Activated T-helper 1 cell treated with anti-CD3 and anti-CD28 coated beads, Interleukin-12 subunit alpha, Interleukin-12 subunit beta, Interleukin-2, Interleukin-4 antibody, amounts not matched to agents 30 ng/mL and 10 ng/mL and 1 ng/mL, durations not matched to agents 14 hours and 24 hours and 36 hours (primary cell): ENCODE results near the gene ATG101. TPM values are rescaled to one million over a fixed set of nuclear protein-coding genes. Genes with fewer than 3 reads are reported as not detected.

Experiments
- DNase-seq: peaks from one replicate; pipeline ENCODE4 v3.0.0; 2021; ENCODE audit warnings: low spot score
- H3K27ac Mint-ChIP-seq: one replicate; pipeline ENCODE4 v1.8.0; 2021; ENCODE audit warnings: mild to moderate bottlenecking, mixed read lengths
- H3K27me3 Mint-ChIP-seq: one replicate; pipeline ENCODE4 v1.8.0; 2022; ENCODE audit warnings: mild to moderate bottlenecking, moderate library complexity, mixed read lengths; ENCODE audit not compliant: insufficient read depth
- H3K36me3 Mint-ChIP-seq: one replicate; pipeline ENCODE4 v1.8.0; 2021; ENCODE audit warnings: low read depth, mixed read lengths
- H3K4me1 Mint-ChIP-seq: one replicate; pipeline ENCODE4 v1.8.0; 2021; ENCODE audit warnings: low read depth, mixed read lengths
- H3K4me3 Mint-ChIP-seq: one replicate; pipeline ENCODE4 v1.8.0; 2021; ENCODE audit warnings: mild to moderate bottlenecking, moderate library complexity, mixed read lengths
- H3K9me3 Mint-ChIP-seq: one replicate; pipeline ENCODE4 v1.8.0; 2021; ENCODE audit warnings: mixed read lengths
- intact Hi-C: fragments of 100-400 bp; cut with micrococcal nuclease; formaldehyde crosslinking; loops from one replicate; pipeline ENCODE4 v1.15.1; 2024
- total RNA-seq: library from RNA; stranded (reverse); gene quantifications from 2 replicates; pipeline ENCODE4 v1.2.3, GENCODE V29; 2022

The ATG101 gene
- total RNA-seq, 1 donor from 2014 or later: 56.2 TPM

DNA sequence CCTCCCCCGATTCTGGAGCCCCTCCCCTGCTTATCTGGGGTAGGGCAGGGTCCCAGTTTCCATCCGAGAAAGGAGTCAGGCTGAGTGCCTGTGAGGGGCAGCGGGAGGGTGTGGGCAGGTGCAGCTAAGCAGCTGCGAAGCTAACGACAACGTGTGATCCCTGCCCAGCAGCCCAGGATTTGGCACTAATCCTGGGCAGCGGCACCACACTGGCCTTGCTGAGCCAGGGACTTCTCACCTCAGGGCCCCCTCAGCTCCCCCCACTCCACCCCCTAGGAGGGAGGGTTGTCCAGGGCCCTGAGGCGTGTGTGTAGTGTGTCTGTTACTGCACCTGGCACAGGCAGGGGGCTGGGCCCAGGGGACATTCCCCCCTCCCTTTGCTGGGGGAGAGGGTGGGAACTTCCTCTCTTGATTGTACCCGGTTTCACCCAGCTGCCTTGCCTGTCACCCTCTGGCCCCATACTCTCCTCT is 11.5 kb downstream of the ATG101 start:
- Mint-ChIP-seq H3K36me3 (peaks cover 10% of the 10 kb centered on the region), H3K9me3 (no peaks in the 10 kb centered on the region), H3K27me3 (peaks cover 2% of the 10 kb centered on the region), H3K4me1 (no peaks in the 10 kb centered on the region), H3K27ac (no peak overlapping the region), H3K4me3 (no peak overlapping the region)
- intact Hi-C loops: loop anchor here (5.0 kb wide), 1 partner anchor 36 kb away; no protein-coding TSS in a partner anchor
- DNase-seq: no peak

DNA sequence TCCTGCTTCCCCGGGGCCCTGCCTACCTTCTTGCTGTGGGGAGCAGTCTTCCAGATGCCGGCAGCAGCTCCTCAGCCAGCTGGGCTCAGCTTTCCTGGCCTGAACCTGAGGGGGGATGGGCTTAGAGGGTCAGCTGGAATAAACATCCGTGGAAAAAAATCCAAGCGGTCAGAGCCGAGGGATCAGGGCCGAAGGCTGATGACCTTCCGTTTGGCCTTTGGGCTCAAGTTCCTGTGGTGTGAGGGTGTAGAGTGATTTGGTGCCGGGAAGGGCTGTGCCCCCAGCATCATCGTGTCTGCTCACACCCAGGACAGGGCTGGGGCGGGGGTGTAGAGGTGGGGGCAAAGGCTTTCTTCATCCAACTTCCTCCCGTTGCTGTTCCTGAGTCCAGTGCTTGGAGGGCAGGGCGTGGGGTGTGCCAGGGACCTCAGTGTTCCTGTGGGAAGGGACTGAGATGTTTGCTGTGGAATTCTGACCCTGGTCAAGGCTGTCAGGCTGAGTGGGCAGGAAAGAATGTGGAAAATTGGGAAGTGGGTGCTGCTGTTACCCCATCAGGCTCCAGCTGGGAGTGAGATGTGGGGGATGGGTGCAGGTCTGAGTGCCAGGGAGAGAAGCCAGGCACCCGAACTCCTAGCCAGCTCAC is 12.4 kb downstream of the ATG101 start:
- H3K27ac Mint-ChIP-seq: no peak overlapping the region
- intact Hi-C loops: loop anchor here (5.0 kb wide), 1 partner anchor 35 kb away; no protein-coding TSS in a partner anchor
- H3K4me3 Mint-ChIP-seq: no peak overlapping the region
- H3K4me1 Mint-ChIP-seq: no peaks in the 10 kb centered on the region
- no peaks in the 10 kb centered on the region for H3K9me3 Mint-ChIP-seq
- H3K36me3 Mint-ChIP-seq: peaks cover 7% of the 10 kb centered on the region
- DNase-seq: no peak
- H3K27me3 Mint-ChIP-seq: peaks cover 8% of the 10 kb centered on the region

DNA sequence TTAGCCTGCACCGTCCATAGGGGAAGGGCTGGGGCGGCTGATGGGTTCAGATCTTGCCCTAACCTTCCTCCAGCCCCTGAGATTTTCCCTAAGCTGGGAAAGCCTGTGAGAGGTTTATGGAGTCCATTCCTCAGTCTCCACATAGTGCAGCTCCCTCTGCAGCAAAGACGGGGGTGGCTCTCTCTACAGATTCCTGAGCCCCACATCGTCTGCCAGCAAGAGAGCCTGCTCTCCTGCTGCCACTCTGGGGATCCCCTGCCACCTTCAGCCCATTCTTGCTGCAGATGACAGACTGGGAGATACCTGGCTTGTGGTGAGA is 12.8 kb downstream of the ATG101 start:
- no peak overlapping the region for H3K4me3 Mint-ChIP-seq
- no peaks in the 10 kb centered on the region for H3K9me3 Mint-ChIP-seq
- H3K36me3 Mint-ChIP-seq: peaks cover 6% of the 10 kb centered on the region
- DNase-seq: no peak
- H3K4me1 Mint-ChIP-seq: no peaks in the 10 kb centered on the region
- no peak overlapping the region for H3K27ac Mint-ChIP-seq
- H3K27me3 Mint-ChIP-seq: peaks cover 11% of the 10 kb centered on the region
- intact Hi-C loops: loop anchor here (5.0 kb wide), 1 partner anchor 35 kb away; no protein-coding TSS in a partner anchor

DNA sequence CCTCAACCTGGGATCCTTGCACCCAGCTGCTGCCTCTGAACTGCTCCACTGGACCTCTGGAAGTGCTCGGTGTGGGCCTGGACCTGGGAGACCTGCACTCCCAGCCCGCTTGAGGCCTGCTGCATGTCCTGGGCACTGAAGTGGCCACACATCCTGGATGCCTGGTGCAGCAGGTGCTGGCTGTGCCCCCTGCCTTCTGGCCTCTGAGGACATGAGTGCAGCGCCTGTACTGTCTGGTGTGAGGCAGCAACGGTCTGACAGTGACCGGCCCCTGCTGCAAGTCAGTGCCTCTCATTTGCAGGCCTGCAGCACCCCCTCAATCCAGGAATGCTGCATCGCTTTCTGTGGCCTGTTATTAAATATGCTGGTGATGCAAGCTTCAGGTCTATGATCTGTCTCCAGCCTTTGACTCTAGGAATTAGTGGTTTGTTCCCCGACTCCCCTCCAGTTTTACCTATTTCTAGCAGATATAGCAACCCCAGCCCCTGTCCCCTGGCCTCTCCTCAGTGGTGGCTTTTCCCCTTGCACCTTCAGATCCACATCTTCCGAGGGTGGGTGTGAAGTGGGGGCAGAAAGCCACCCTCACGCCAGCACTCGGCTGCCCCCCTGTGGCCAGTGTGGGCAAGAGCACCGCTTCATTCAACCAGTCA is 13.3 kb downstream of the ATG101 start:
- Mint-ChIP-seq H3K27me3 (peaks cover 16% of the 10 kb centered on the region), H3K4me3 (no peak overlapping the region), H3K9me3 (no peaks in the 10 kb centered on the region), H3K36me3 (peaks cover 2% of the 10 kb centered on the region), H3K4me1 (no peaks in the 10 kb centered on the region), H3K27ac (no peak overlapping the region)
- DNase-seq: peak; percentile 35
- intact Hi-C loops: loop anchor here (1.0 to 5.0 kb wide), 5 partner anchors 13 to 90 kb away; partner anchors contain the start of gene NR4A1

DNA sequence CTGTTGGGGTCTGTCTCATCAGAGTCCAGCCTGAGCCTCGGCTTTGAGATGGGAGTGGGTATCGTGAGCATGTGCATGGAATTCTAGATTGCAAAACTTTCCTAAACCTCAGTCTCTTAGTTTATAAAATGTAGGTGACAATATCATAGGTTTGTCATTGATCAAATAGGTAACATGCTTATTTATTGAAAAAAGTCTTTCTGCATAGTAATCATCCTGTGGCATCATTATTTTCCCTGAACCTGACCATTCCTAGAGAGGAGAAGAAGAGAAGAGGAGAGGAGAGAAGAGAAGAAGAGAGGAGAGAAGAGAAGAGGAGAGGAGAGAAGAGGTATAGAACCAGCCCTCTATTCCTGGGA is 13.8 kb downstream of the ATG101 start:
- Mint-ChIP-seq H3K4me3 (no peak overlapping the region), H3K27ac (no peak overlapping the region), H3K9me3 (no peaks in the 10 kb centered on the region), H3K36me3 (no peaks in the 10 kb centered on the region), H3K4me1 (no peaks in the 10 kb centered on the region), H3K27me3 (peaks cover 19% of the 10 kb centered on the region)
- DNase-seq: no peak
- intact Hi-C loops: loop anchor here (1.0 to 5.0 kb wide), 5 partner anchors 13 to 90 kb away; partner anchors contain the start of gene NR4A1

DNA sequence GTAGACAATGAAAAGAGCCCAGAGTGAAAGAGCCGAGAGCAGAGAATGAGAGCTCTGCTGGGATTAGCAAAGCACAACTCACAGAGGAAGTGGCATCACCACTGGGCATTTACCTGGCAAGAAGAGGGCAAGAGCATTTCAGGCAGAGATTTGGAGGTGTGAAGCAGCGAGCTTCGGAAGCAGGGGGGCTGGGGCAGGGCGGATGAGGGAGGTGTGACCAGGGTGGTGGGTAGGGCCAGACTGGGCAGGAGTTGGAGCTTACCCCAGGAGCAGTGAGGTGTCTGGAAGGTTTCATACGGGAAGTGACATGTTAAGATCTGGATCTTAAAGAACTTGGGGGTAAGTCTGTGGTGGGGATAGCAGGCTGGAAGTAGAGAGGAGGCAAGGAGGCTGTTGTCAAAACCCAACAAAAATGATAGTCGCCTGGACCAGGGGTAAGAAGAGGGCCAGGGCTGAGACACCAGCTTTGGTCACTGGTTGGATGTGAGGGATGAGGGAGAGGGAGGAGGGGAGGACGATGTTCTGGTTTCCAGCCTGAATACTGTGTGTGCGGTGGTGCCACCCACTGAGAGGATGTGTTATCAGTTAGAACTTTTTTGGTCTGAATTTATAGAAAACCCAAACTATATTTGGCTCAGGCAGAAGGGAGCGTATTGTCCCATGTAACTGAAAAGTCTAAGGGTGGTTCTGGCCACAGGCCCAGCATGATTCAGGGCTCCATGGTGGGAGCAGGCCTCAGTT is 14.9 kb downstream of the ATG101 start:
- Mint-ChIP-seq H3K27ac (no peak overlapping the region), H3K27me3 (peaks cover 26% of the 10 kb centered on the region), H3K4me3 (no peak overlapping the region), H3K9me3 (no peaks in the 10 kb centered on the region), H3K4me1 (no peaks in the 10 kb centered on the region), H3K36me3 (no peaks in the 10 kb centered on the region)
- intact Hi-C loops: loop anchor here (5.0 kb wide), 1 partner anchor 33 kb away; no protein-coding TSS in a partner anchor
- no peak for DNase-seq

DNA sequence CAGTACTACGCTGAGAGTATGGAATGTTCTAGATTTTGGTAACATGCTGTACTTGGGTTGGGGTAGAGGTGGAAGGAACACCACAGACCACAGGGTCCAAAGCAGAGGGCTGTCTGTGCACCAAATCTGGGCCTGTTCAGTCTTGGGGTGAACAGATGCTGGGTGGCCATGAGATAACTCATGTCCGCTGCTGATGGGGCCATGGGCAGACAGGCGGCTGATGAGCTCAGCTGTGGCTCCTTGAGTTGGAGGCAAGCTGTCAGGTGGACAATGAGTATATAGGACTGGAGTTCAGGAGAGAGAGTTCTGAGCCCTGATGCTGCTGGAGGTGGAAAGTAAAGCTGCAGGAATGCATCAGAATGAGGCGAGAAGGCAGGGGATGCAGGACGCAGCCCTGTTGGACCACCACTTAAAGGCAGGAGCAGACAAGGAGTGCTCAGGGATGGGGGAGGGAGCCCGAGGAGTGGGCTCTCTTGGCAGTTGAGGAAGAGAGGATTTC is 16.0 kb downstream of the ATG101 start:
- Mint-ChIP-seq H3K9me3 (no peaks in the 10 kb centered on the region), H3K36me3 (no peaks in the 10 kb centered on the region), H3K4me1 (no peaks in the 10 kb centered on the region), H3K27me3 (peaks cover 30% of the 10 kb centered on the region), H3K4me3 (no peak overlapping the region), H3K27ac (no peak overlapping the region)
- no peak for DNase-seq
- intact Hi-C loops: no loop called here

DNA sequence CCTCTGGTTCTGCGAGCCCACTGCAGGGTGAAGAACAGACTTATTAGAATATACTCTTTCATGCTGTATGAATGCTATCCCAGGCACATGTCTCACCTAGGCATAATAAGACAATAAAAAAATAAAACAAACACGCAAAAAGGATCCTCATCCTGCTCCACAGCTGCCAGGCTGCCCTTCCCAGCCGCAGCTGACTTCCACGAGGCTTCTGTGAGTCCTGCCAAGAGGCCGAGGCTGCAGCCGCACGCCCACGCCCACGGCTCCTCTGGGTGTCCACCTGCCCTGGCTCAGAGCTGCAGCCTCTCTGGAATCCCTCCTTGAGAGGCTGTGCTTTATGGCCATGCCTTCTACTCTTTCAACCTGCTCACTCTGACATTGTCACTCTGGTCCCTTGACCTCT is 16.6 kb downstream of the ATG101 start:
- H3K27me3 Mint-ChIP-seq: peaks cover 36% of the 10 kb centered on the region
- no peaks in the 10 kb centered on the region for H3K4me1 Mint-ChIP-seq
- DNase-seq: no peak
- no peaks in the 10 kb centered on the region for H3K36me3 Mint-ChIP-seq
- no peaks in the 10 kb centered on the region for H3K9me3 Mint-ChIP-seq
- intact Hi-C loops: no loop called here
- no peak overlapping the region for H3K27ac Mint-ChIP-seq
- H3K4me3 Mint-ChIP-seq: no peak overlapping the region

DNA sequence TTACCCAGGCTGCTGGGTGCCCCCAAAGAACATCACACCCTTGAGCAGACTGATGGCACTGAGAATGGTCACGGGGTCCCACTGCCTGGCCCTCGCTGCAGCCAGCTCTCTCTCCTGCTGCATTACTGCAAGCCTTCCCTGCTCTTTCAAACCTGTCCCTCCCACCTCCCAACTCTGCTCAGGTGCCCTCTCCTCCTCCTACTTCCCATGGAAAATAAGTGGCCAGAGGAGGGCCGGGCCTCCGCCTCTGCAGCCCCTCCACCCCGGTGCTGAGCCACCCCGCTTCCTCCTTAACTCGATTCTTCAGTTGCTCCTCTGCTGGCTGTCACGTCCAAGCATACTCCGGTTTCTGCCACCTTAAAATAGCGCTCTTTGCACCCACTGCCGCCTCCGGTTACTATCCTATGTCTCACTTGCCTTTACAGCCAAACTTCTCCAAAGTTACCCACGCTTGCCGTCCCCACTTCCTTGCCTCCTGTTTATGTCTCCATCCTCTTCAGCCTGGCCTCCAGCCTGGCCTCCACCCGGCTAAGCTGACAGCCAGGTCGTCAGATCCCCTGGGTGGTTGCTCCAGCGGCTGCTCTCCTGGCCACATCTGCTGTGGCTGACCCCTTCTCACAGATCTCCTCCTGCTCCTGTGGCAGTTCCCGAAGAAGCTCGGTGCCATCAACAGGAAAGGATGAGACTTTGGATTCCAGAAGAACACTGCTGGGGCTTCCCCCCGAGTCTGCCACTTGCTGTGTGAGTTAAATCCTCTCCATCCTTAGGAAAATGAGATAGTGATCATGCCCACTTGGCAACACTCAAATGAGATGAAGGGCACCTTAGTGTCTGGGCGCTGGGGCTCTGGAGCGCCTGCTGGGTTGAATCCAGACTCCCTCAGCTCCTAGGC is 17.4 kb downstream of the ATG101 start:
- Mint-ChIP-seq H3K4me1 (no peaks in the 10 kb centered on the region), H3K9me3 (no peaks in the 10 kb centered on the region), H3K36me3 (no peaks in the 10 kb centered on the region), H3K27me3 (peaks cover 42% of the 10 kb centered on the region), H3K27ac (no peak overlapping the region), H3K4me3 (no peak overlapping the region)
- intact Hi-C loops: no loop called here
- DNase-seq: no peak

DNA sequence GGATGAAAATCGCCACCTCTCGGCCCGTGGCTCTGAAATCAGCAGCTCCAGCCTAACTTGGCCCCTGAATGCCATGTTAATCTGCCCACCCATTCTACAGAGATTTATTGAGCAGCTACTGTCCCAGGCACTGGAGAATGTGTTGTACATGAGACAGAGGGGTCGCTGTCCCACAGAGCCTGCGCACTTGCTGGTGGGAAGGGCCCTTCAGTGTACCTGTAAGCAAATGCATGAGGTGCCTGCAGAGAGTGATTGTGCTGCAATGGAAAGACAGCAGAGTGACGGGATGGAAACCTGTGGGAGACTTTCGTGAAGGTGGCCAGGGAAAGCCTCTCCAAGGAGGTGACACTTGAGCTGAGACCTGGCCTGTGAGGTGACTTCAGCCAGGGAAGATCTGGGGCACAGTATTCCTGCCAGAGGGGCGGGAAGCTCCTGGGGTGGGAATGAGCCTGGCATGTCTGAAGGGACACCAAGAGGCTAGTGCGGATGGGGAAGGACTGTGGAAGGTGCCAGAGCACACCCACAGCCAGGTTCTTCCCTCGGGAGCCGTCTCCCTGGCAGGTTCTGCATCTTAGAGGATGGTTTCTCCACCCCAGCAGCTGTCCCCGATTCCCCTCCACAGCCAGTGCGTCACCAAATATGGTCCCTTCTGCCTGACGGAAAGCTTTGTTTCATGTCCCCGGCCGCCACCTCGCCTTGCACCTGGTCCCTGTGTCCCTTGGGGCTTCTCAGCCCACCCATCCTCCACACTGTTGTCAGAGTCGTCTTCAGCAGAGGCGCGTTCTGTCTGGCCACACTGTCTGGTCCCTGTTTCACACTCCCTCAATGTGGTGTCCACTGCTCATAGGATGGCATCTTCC is 18.4 kb downstream of the ATG101 start:
- intact Hi-C loops: no loop called here
- no peak for DNase-seq
- no peaks in the 10 kb centered on the region for H3K36me3 Mint-ChIP-seq
- peaks cover 46% of the 10 kb centered on the region for H3K27me3 Mint-ChIP-seq
- H3K4me1 Mint-ChIP-seq: no peaks in the 10 kb centered on the region
- no peak overlapping the region for H3K27ac Mint-ChIP-seq
- no peak overlapping the region for H3K4me3 Mint-ChIP-seq
- H3K9me3 Mint-ChIP-seq: no peaks in the 10 kb centered on the region

DNA sequence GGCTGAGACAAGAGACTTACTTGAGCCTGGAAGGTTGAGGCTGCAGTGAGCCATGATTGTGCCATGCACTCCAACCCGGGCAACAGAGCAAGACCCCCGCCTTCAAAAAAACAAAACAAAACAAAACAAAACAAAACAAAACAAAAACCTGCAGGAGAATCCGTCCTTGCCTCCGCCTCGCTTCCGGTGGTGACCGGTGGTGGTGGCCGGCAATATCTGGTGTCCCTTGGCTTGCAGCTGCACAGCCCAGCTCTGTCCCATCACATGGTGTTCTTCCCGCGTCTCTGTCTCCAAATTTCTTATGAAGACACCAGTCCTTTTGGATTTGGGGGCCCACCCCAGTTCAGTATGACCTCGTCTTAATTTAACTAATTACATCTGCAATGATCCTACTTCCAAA is 19.7 kb downstream of the ATG101 start:
- no peaks in the 10 kb centered on the region for H3K9me3 Mint-ChIP-seq
- intact Hi-C loops: no loop called here
- H3K27ac Mint-ChIP-seq: no peak overlapping the region
- peaks cover 46% of the 10 kb centered on the region for H3K27me3 Mint-ChIP-seq
- no peaks in the 10 kb centered on the region for H3K36me3 Mint-ChIP-seq
- H3K4me1 Mint-ChIP-seq: no peaks in the 10 kb centered on the region
- no peak for DNase-seq
- H3K4me3 Mint-ChIP-seq: no peak overlapping the region

DNA sequence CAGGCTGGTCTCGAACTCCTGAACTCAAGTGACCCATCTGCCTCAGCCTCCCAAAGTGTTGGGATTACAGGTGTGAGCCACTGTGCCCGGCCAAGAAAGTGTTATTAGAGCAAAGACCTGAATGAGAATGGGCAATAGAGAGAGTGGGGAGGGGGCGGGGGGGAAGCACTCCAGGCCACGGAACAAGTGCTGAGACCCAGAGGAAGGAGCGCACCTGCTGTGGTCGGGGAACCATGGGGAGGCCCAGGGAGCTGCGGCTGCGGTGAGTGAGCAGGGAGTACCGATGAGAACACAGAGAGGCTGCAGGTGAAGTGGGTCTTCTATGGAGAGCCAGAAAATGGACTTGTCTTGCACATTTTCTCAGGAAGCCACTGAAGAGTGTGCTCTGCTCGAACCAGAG is 20.5 kb downstream of the ATG101 start:
- no peak overlapping the region for H3K27ac Mint-ChIP-seq
- H3K27me3 Mint-ChIP-seq: peaks cover 44% of the 10 kb centered on the region
- no peak overlapping the region for H3K4me3 Mint-ChIP-seq
- no peak for DNase-seq
- intact Hi-C loops: no loop called here
- no peaks in the 10 kb centered on the region for H3K9me3 Mint-ChIP-seq
- H3K4me1 Mint-ChIP-seq: no peaks in the 10 kb centered on the region
- no peaks in the 10 kb centered on the region for H3K36me3 Mint-ChIP-seq
